ENCODE data around the gene CHIC2.

CHIC2 gene

DNA sequence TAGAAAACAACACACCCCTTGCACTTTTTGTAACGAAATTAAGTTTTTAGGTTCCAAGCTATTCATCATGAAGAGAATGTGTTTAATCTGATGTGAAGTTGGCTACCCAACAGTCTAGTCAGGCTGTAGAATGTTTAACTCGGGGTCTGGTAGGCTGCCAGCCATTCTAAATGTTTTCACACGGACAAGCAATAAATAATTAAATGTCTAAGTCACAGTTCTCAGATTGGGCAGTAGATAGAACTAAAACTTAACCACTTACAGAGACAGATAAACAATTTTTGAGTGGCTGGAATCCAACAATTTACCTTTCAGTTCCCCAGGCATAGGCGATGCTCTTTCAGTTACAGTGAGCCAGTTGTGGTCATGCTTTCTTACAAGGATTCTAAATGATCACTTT, 66.5 kb downstream of the CHIC2 start:
- DNase-seq: no peak

DNA sequence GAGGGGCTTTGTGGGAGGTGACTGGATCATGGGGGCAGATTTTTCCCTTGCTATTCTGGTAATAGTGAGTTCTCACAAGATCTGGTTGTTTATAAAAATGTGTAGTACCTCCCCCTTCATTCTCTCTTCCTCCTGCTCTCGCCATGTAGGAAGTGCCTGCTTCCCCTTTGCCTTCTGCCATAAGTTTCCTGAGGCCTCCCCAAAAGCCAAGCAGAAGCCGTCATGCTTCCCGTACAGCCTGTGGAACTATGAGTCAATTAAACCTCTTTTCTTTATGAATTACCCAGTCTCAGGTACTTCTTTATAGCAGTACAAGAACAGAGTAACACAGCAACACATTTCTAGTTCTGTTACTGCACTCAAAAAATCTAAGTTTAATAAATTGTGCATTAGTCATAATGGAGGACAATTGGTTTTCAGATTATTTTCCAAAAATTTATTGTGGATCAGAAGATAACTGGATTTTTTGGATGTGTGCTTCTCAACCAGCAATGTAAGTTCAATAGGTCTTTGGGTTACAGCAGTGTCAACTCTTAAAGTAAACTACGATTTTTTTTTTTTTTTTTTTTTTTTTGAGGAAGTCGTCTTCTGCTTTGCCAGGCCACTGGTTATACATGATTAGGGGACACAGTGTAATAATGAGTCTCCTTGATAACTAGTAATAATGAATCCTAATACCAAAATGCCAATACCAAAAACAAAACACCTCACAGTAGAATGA, 69.9 kb downstream of the CHIC2 start:
- DNase-seq: no peak

DNA sequence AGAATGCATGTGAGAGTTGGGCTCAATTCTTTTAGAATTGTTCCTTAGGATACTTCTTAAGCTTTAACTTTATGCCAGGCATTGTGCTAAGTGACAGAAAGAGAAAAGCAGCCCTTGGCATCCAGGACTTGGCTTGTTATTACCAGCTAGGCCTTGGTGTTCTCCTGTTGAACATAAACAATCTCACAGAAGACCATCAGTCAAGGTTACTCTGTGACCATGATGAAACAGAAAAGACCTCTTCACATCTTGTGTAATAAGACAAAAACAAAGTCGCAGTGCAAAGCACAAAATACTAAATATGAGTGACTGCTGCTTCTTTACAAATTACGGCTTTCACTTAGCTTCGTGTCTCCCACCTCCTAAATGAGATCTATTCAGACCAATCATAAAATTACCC, 71.6 kb downstream of the CHIC2 start:
- DNase-seq: no peak

DNA sequence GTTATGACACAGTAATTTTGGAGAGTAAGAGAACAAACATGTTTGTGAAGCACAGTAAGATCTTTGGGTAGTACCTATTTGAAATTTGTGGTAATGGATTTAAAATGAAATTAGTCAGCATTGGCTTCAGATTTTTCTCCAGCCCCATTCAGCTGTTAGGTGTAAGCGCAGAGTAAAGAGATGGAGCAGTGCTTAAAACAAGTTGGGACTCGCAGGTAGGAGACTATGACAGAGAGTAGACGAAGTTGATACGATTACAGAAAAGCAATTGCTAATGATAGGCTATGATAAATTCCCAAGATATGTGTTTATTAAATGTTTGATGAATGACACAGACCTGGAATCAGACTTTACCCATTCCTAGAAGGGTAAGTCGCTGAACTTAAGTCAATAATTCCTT, 72.6 kb downstream of the CHIC2 start:
- no peak for DNase-seq

GRCh38 chr4:53990641-53991040, 73.8 kb downstream of the CHIC2 start:
- no peak for DNase-seq

GRCh38 chr4:53987761-53988171, 76.6 kb downstream of the CHIC2 start:
- no peak for DNase-seq

GRCh38 chr4:53986062-53986461, 78.3 kb downstream of the CHIC2 start:
- DNase-seq: no peak

GRCh38 chr4:53981567-53981966, 82.8 kb downstream of the CHIC2 start:
- no peak for DNase-seq

- DNase-seq: no peak
Measured at GRCh38 chr4:53981066-53981465, 83.3 kb downstream of the CHIC2 start.

- no peak for DNase-seq
Measured at GRCh38 chr4:53974561-53974960, 89.8 kb downstream of the CHIC2 start.

DNA sequence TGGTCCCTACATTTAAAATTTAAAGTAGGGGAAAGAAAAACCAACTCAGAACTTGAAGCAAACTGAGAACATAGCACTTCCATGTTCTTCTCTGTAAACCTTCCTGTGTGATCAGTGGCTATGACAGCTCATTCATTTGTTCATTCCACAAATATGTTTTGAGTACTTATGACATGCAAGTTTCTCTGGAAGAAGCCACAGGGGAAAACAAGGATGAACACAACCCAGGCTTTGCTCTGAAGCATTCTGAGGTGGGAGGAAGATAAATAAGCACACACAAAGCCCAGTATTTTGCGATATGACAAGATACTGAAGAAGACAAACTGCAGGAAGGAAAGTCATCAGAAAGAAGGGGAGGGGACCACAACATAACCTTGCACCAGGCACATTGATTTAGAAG, 96.4 kb downstream of the CHIC2 start:
- no peak for DNase-seq

DNA sequence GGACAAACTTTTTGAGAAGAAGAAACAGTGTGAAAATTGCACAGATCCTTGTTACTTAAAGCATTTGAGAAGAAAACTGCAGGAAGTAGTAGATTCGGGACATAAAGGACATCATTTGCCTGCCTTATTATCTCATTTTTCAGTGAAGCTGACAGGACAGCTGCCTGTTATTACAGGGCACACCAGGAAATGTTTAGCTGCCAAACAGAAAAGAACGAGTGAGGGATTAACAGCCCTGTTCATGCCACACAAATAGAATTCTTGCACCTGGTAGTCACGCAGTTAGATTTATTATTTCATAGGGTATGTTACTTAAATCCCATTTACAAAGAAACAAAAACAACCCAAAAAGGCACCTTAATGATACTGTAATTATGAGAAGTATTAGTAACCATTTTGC, 100.6 kb downstream of the CHIC2 start:
- DNase-seq: no peak

DNA sequence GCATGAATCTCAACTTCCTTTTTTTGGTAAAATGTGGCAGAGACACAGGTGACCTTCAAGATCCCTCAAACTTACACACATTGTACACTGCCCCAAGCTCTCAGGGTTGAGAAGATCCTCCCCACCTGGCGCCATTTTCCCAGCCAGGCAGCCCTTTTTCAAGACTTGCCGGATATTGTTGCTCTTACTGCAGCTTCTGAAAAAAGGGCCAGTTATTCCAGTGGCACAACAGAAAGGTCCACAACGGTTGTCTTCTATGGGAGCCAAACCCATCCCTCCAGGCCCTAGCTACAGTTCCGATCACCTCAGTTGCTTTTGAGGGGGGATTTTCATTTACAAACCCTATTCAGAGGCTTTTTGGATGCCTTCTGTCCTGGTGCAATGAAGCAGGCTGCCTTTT, 101.1 kb downstream of the CHIC2 start:
- DNase-seq: no peak

GRCh38 chr4:53962516-53963225, 101.7 kb downstream of the CHIC2 start:
- DNase-seq: no peak

- no peak for DNase-seq
Measured at GRCh38 chr4:53961351-53961750, 103.1 kb downstream of the CHIC2 start.

- DNase-seq: no peak
Measured at GRCh38 chr4:53960843-53961242, 103.6 kb downstream of the CHIC2 start.

Measured in NCI-H1436 treated with DMSO at 0.1 percent for 48 hours (cell line).